OCI-LY1 (cell line): ENCODE measurements around the gene NEU3.

Experiments used
- H2AFZ ChIP-seq: fragments of 200-600 bp; sonication (generic), shearing (Covaris generic); 2 replicates; pipeline ENCODE4 v1.6.0; 2014; ENCODE audit warnings: antibody characterized with exemption, mild to moderate bottlenecking, low read length
- H3F3A ChIP-seq: fragments of 200-600 bp; sonication (generic), shearing (Covaris generic); 2 replicates; pipeline ENCODE4 v1.6.0; 2014; ENCODE audit warnings: mild to moderate bottlenecking, antibody characterized with exemption, low read length, moderate library complexity; ENCODE audit not compliant: insufficient read depth
- H3K27ac ChIP-seq: fragments of 200-600 bp; sonication (generic); 2 replicates; pipeline ENCODE4 v1.5.1; 2014; ENCODE audit warnings: low read length, mixed run types, mild to moderate bottlenecking, low read depth; ENCODE audit not compliant: poor library complexity, severe bottlenecking
- H3K27me3 ChIP-seq: fragments of 200-600 bp; sonication (generic); 2 replicates; pipeline ENCODE4 v1.6.0; 2014; ENCODE audit warnings: antibody characterized with exemption, mild to moderate bottlenecking, low read length, moderate library complexity; ENCODE audit not compliant: insufficient read depth
- H3K36me3 ChIP-seq: fragments of 200-600 bp; sonication (generic); 2 replicates; pipeline ENCODE4 v1.6.1; 2014; ENCODE audit warnings: mild to moderate bottlenecking, antibody characterized with exemption, low read length, moderate library complexity, mixed read lengths; ENCODE audit not compliant: insufficient read depth
- H3K4me1 ChIP-seq: fragments of 200-600 bp; sonication (generic); 2 replicates; pipeline ENCODE4 v1.5.1; 2014; ENCODE audit warnings: mild to moderate bottlenecking, low read length, moderate library complexity; ENCODE audit not compliant: insufficient read depth, severe bottlenecking
- H3K4me2 ChIP-seq: fragments of 200-600 bp; sonication (generic), shearing (Covaris generic); 2 replicates; pipeline ENCODE4 v1.6.1; 2014; ENCODE audit warnings: low read length
- H3K4me3 ChIP-seq: fragments of 200-600 bp; sonication (generic); 2 replicates; pipeline ENCODE4 v1.5.1; 2014; ENCODE audit warnings: low read length, low read depth, mild to moderate bottlenecking, mixed read lengths; ENCODE audit not compliant: poor library complexity, severe bottlenecking
- H3K79me2 ChIP-seq: fragments of 200-600 bp; shearing (Covaris generic); 2 replicates; pipeline ENCODE4 v1.6.1; 2016; ENCODE audit warnings: mixed run types, low read length, mixed read lengths; ENCODE audit not compliant: insufficient read depth
- H3K9ac ChIP-seq: fragments of 200-600 bp; sonication (generic), shearing (Covaris generic); 2 replicates; pipeline ENCODE4 v1.6.1; 2014; ENCODE audit warnings: mild to moderate bottlenecking, low read length, mixed read lengths
- H3K9me2 ChIP-seq: fragments of 200-600 bp; sonication (generic), shearing (Covaris generic); 2 replicates; pipeline ENCODE4 v1.6.1; 2014; ENCODE audit warnings: low read depth, mild to moderate bottlenecking, low read length, mixed read lengths
- H3K9me3 ChIP-seq: fragments of 200-600 bp; shearing (Covaris generic); 2 replicates; pipeline ENCODE4 v1.6.1; 2014; ENCODE audit warnings: low read length, mixed read lengths
- H4K20me1 ChIP-seq: fragments of 200-600 bp; sonication (generic), shearing (Covaris generic); 2 replicates; pipeline ENCODE4 v1.6.0; 2016; ENCODE audit warnings: mild to moderate bottlenecking, low read length; ENCODE audit not compliant: insufficient read depth
- EZH2 ChIP-seq: fragments of 200-600 bp; sonication (generic), shearing (Covaris generic); IDR thresholded peaks from 2 replicates; pipeline ENCODE4 v1.8.0; 2017; ENCODE audit warnings: borderline replicate concordance, mixed run types, mild to moderate bottlenecking, antibody characterized with exemption, low read length, moderate library complexity, mixed read lengths
- TF ChIP-seq, protein P1 (sequence below): fragments of 200-600 bp; sonication (generic), shearing (Covaris generic); IDR thresholded peaks from 2 replicates; pipeline ENCODE4 v1.5.1; 2017; ENCODE audit warnings: mild to moderate bottlenecking, antibody characterized with exemption, low read length, moderate library complexity, mixed read lengths

The NEU3 gene

DNA sequence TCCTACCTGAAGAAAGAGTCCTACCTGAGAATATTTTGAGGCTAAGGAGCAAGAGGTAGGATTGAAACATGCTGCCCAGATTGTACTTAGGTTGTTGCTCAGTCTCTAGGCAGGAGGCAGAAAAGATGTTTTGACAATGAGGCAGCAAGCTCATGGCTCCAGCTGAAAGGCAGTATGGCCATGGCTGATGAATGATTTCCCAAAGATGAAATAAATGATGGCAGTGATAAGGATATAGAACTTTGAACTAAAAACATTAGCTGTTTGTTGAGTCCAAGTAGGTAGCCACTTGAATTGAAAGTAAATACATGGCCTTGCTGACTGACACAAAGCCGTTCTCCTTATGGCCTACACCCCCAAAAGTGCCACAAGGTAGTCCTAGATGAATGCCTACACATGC, 6.8 kb upstream of the NEU3 start:
- no peaks in the 10 kb centered on the region for H3F3A ChIP-seq
- H3K27me3 ChIP-seq: no peaks in the 10 kb centered on the region
- no peaks in the 10 kb centered on the region for H3K79me2 ChIP-seq
- H4K20me1 ChIP-seq: no peaks in the 10 kb centered on the region
- H3K9me3 ChIP-seq: no peaks in the 10 kb centered on the region
- no peaks in the 10 kb centered on the region for H3K9me2 ChIP-seq
- no peaks in the 10 kb centered on the region for H3K4me1 ChIP-seq
- TF ChIP-seq EZH2: no peak
- TF ChIP-seq, protein P1, sequence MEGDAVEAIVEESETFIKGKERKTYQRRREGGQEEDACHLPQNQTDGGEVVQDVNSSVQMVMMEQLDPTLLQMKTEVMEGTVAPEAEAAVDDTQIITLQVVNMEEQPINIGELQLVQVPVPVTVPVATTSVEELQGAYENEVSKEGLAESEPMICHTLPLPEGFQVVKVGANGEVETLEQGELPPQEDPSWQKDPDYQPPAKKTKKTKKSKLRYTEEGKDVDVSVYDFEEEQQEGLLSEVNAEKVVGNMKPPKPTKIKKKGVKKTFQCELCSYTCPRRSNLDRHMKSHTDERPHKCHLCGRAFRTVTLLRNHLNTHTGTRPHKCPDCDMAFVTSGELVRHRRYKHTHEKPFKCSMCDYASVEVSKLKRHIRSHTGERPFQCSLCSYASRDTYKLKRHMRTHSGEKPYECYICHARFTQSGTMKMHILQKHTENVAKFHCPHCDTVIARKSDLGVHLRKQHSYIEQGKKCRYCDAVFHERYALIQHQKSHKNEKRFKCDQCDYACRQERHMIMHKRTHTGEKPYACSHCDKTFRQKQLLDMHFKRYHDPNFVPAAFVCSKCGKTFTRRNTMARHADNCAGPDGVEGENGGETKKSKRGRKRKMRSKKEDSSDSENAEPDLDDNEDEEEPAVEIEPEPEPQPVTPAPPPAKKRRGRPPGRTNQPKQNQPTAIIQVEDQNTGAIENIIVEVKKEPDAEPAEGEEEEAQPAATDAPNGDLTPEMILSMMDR: no peak
- no peak overlapping the region for H2AFZ ChIP-seq
- H3K36me3 ChIP-seq: peaks cover 41% of the 10 kb centered on the region
- no peak overlapping the region for H3K4me2 ChIP-seq
- H3K9ac ChIP-seq: no peak overlapping the region
- no peak overlapping the region for H3K4me3 ChIP-seq
- H3K27ac ChIP-seq: no peak overlapping the region

- Histone ChIP-seq H3K9me3 (no peaks in the 10 kb centered on the region), H3K36me3 (peaks cover 25% of the 10 kb centered on the region)
Observed at GRCh38 chr11:74984070-74984469, 4.7 kb upstream of the NEU3 start.

GRCh38 chr11:74984730-74985129, 4.0 kb upstream of the NEU3 start:
- no peak overlapping the region for H2AFZ ChIP-seq
- H3K27ac ChIP-seq: no peak overlapping the region
- no peaks in the 10 kb centered on the region for H3F3A ChIP-seq
- H3K4me1 ChIP-seq: peaks cover 11% of the 10 kb centered on the region
- no peak overlapping the region for H3K4me2 ChIP-seq
- no peaks in the 10 kb centered on the region for H3K9me2 ChIP-seq
- H3K9ac ChIP-seq: no peak overlapping the region
- H4K20me1 ChIP-seq: no peaks in the 10 kb centered on the region
- peaks cover 7% of the 10 kb centered on the region for H3K79me2 ChIP-seq
- TF ChIP-seq, protein P1: no peak
- TF ChIP-seq EZH2: no peak
- H3K27me3 ChIP-seq: no peaks in the 10 kb centered on the region
- no peak overlapping the region for H3K4me3 ChIP-seq
- H3K36me3 ChIP-seq: peaks cover 19% of the 10 kb centered on the region
- H3K9me3 ChIP-seq: no peaks in the 10 kb centered on the region

More at GRCh38 chr11:74984070-74984469, 4.7 kb upstream of the NEU3 start:
- no peaks in the 10 kb centered on the region for H3K27me3 ChIP-seq
- peaks cover 6% of the 10 kb centered on the region for H3K4me1 ChIP-seq
- peaks cover under 1% of the 10 kb centered on the region; the same call in 1 of the 2 replicates for H3K79me2 ChIP-seq
- H3K9ac ChIP-seq: no peak overlapping the region
- no peak overlapping the region for H2AFZ ChIP-seq
- TF ChIP-seq, protein P1: no peak
- no peak for TF ChIP-seq EZH2
- no peaks in the 10 kb centered on the region for H4K20me1 ChIP-seq
- no peak overlapping the region for H3K4me2 ChIP-seq
- H3F3A ChIP-seq: no peaks in the 10 kb centered on the region
- no peak overlapping the region for H3K27ac ChIP-seq
- no peaks in the 10 kb centered on the region for H3K9me2 ChIP-seq
- H3K4me3 ChIP-seq: no peak overlapping the region
